Vagina (tissue), 2 donors: ENCODE measurements around the gene ZNF681. TPM values are rescaled to one million over a fixed set of nuclear protein-coding genes. Genes with fewer than 3 reads are reported as not detected.

ENCODE experiments used
- DNase-seq, 2 donors: peaks; one replicate each; pipeline ENCODE4 v3.0.0-alpha.2; 2017; ENCODE audit errors: extremely low spot score in 2 of 2
- H3K27ac ChIP-seq: fragments of 200-600 bp; sonication (generic); one replicate; pipeline ENCODE4 v1.5.1; 2019
- H3K27me3 ChIP-seq: fragments of 200-600 bp; sonication (generic); one replicate; pipeline ENCODE4 v1.5.1; 2019
- H3K36me3 ChIP-seq, 2 donors: fragments of 200-600 bp; sonication (generic); one replicate each; pipeline ENCODE4 v1.5.1; 2017 to 2019
- H3K4me1 ChIP-seq: fragments of 200-600 bp; sonication (generic); one replicate; pipeline ENCODE4 v1.5.1; 2019
- H3K4me3 ChIP-seq, 2 donors: fragments of 200-600 bp; sonication (generic); 1 replicate in 1 of 2; 2 replicates in 1 of 2; pipeline ENCODE4 v1.5.1; 2016 to 2019
- H3K9me3 ChIP-seq: fragments of 200-600 bp; sonication (generic); one replicate; pipeline ENCODE4 v1.5.1; 2019
- POLR2A ChIP-seq, 2 donors: fragments of 450-650 bp; IDR thresholded peaks; one replicate each; pipeline ENCODE4 v1.6.1; 2017; ENCODE audit warnings: antibody characterized with exemption in 2 of 2, mild to moderate bottlenecking in 2 of 2, moderate library complexity in 2 of 2
- POLR2AphosphoS5 ChIP-seq, 2 donors: sonication (generic); formaldehyde crosslinking; IDR thresholded peaks; one replicate each; pipeline ENCODE4 v1.9.0; 2017; ENCODE audit warnings: antibody characterized with exemption in 2 of 2, mild to moderate bottlenecking in 2 of 2, low read depth in 1 of 2; ENCODE audit not compliant: insufficient read depth in 1 of 2
- intact Hi-C: fragments of 100-400 bp; cut with DNase I; formaldehyde crosslinking; loops from one replicate; pipeline ENCODE4 v1.15.1; 2023
- total RNA-seq: library from RNA; depleted of rRNA; stranded (reverse); fragments of >200 nt; gene quantifications from one replicate; pipeline ENCODE4 v1.2.3, GENCODE V29; 2016
- TF ChIP-seq, protein P1 (sequence below), 3 experiments: fragments of 450-650 bp in 2 of 3; fragments of 200-600 bp in 1 of 3; sonication (generic) in 1 of 3; IDR thresholded peaks; one replicate each; pipeline ENCODE4 v1.5.1; 2017 to 2019; ENCODE audit warnings: antibody characterized with exemption in 3 of 3, mild to moderate bottlenecking in 2 of 3, moderate library complexity in 2 of 3

The ZNF681 gene
- total RNA-seq, result 1.7 TPM

DNA sequence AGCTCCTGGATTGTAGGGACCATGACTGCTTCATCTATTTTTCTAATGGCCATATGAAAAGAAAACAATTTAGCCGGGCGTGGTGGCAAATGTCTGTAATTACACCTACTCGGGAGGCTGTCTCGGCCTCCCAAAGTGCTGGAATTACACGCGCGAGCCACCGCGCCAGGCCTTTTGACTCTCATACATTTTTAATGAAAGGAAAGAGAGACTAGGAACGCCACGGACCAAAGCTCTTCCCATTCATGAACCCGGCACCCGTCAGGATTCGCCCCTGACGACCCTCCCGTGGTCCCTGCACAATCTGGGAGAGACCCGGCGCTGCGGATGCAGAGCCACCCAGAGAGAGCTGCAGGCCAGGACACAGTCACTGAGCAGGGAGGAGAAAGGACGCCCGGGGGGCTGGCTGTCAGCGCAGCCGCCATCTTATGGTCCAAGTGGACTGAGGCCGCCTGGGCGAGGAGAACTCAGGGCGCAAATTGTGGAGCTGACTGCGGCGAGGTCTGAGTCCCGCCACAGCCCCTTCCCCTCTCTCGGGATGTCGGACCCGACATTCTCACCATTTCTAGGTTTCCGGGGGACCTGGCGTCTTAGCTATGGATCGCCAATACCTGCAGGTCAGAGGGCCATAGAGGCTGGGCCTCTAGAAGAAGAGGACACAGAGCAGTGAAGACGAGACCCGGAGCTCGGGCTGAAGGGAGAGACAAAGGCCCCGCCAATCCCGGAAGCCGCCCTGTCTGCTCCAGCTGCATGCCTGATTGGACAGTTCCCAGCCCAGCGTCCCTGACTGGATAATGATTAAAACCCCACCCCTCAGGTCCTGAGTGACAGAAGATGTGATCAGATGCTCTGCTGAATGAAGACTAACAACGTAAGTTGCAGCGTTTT lies at the start of gene ZNF681:
ZNF681 (minus strand) TSS at position 705 of the 888 bp plus-strand sequence; CDS start at position 563, 142 bp downstream.
- Histone ChIP-seq H3K36me3 (peaks cover 0 to 8% of the 10 kb centered on the region in 2 donors), H3K27ac (peak within 1 kb of the TSS; percentile 66), H3K27me3 (no peaks in the 10 kb centered on the region), H3K4me1 (peaks cover 8% of the 10 kb centered on the region), H3K4me3 (peak within 1 kb of the TSS; percentile 58 to 62), H3K9me3 (no peaks in the 10 kb centered on the region)
- intact Hi-C loops, result no loop called here
- TF ChIP-seq POLR2AphosphoS5 (IDR thresholded peaks at IDR 0.05; ENCODE audit: insufficient read depth in 1 of 2, low read depth in 1 of 2) (peak; percentile 80 to 88), POLR2A (IDR thresholded peaks at IDR 0.05) (peak in 1 of 2 donors; percentile 23)
- TF ChIP-seq, protein P1, sequence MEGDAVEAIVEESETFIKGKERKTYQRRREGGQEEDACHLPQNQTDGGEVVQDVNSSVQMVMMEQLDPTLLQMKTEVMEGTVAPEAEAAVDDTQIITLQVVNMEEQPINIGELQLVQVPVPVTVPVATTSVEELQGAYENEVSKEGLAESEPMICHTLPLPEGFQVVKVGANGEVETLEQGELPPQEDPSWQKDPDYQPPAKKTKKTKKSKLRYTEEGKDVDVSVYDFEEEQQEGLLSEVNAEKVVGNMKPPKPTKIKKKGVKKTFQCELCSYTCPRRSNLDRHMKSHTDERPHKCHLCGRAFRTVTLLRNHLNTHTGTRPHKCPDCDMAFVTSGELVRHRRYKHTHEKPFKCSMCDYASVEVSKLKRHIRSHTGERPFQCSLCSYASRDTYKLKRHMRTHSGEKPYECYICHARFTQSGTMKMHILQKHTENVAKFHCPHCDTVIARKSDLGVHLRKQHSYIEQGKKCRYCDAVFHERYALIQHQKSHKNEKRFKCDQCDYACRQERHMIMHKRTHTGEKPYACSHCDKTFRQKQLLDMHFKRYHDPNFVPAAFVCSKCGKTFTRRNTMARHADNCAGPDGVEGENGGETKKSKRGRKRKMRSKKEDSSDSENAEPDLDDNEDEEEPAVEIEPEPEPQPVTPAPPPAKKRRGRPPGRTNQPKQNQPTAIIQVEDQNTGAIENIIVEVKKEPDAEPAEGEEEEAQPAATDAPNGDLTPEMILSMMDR (IDR thresholded peaks at IDR 0.05), result no peak
- DNase-seq, result peak in 1 of 2 donors; percentile 94

DNA sequence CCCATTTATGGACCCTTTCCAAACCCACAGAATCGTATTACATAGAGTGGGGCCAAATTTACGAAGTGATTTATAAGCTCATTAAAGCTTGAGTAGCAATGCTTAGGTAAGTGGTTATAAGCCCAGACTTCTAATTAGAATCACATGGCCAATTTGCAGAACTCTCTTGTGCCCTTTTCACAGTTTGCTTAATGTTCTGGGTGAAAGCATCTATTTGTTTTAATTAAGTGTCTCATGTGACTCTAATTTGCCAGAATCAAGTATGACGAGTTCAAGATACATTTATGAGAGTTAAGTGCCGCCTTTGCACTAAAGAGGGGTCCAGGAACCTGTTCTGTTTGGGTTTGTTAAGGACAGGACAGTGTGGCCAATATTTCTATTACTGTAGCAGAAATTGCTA lies 46.0 kb upstream of the ZNF681 start:
- no peaks in the 10 kb centered on the region for H3K9me3 ChIP-seq
- H3K36me3 ChIP-seq, result no peaks in the 10 kb centered on the region
- no peak overlapping the region for H3K27ac ChIP-seq
- no peak for DNase-seq
- intact Hi-C loops, result no loop called here
- no peaks in the 10 kb centered on the region for H3K27me3 ChIP-seq
- no peak overlapping the region for H3K4me3 ChIP-seq
- H3K4me1 ChIP-seq, result no peaks in the 10 kb centered on the region
- no peak for TF ChIP-seq POLR2AphosphoS5 (IDR thresholded peaks at IDR 0.05; ENCODE audit: insufficient read depth in 1 of 2, low read depth in 1 of 2)
- TF ChIP-seq, protein P1 (IDR thresholded peaks at IDR 0.05), result no peak
- TF ChIP-seq POLR2A (IDR thresholded peaks at IDR 0.05), result no peak

DNA sequence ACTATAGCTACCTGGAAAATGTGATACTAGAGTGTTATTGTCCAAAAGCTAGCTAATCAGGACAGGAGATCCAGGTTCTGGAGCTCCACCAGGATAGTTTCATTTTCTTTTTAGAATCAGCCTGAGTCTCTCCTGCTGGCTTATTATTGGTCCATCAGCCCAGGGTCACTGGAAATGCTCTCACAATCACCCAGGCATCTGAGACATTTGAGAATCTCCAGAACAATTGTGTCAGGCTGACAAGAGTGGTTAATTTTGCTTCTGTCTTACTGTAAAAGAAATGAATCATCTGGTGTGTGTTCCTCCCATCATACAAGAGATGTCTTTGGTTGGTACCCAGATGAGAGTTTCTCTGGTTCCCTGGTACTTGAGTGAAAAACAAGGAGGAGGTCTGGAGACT lies 43.6 kb upstream of the ZNF681 start:
- TF ChIP-seq POLR2A (IDR thresholded peaks at IDR 0.05), result no peak
- TF ChIP-seq POLR2AphosphoS5 (IDR thresholded peaks at IDR 0.05; ENCODE audit: insufficient read depth in 1 of 2, low read depth in 1 of 2), result no peak
- TF ChIP-seq, protein P1 (IDR thresholded peaks at IDR 0.05), result no peak
- Histone ChIP-seq H3K27me3 (no peaks in the 10 kb centered on the region), H3K36me3 (no peaks in the 10 kb centered on the region), H3K4me1 (no peaks in the 10 kb centered on the region), H3K4me3 (no peak overlapping the region), H3K9me3 (no peaks in the 10 kb centered on the region), H3K27ac (no peak overlapping the region)
- DNase-seq, result no peak
- intact Hi-C loops, result no loop called here

DNA sequence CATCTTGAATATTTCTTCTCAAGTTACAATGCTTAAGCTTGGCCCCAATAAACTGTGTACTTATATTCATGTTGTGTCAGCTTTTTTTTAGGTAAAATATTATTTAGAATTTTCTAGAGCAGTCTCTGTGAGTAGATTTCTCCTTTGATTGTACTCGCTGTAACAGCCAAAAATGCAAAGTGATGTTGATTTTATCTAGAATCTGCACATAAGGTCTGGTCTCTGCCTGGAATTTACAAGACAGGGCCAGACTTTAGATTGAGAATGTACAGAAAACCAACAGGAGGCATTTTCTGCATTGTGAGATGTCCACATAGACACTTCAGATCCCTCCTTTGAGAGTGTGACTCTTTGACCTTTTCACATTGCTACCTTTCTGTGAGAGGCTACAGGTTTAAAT lies 43.1 kb upstream of the ZNF681 start:
- H3K4me3 ChIP-seq, result no peak overlapping the region
- no peak for DNase-seq
- TF ChIP-seq, protein P1 (IDR thresholded peaks at IDR 0.05), result no peak
- TF ChIP-seq POLR2AphosphoS5 (IDR thresholded peaks at IDR 0.05; ENCODE audit: insufficient read depth in 1 of 2, low read depth in 1 of 2) (no peak), POLR2A (IDR thresholded peaks at IDR 0.05) (no peak)
- intact Hi-C loops, result no loop called here
- H3K9me3 ChIP-seq, result no peaks in the 10 kb centered on the region
- H3K27ac ChIP-seq, result no peak overlapping the region
- H3K27me3 ChIP-seq, result no peaks in the 10 kb centered on the region
- H3K36me3 ChIP-seq, result no peaks in the 10 kb centered on the region
- H3K4me1 ChIP-seq, result no peaks in the 10 kb centered on the region

DNA sequence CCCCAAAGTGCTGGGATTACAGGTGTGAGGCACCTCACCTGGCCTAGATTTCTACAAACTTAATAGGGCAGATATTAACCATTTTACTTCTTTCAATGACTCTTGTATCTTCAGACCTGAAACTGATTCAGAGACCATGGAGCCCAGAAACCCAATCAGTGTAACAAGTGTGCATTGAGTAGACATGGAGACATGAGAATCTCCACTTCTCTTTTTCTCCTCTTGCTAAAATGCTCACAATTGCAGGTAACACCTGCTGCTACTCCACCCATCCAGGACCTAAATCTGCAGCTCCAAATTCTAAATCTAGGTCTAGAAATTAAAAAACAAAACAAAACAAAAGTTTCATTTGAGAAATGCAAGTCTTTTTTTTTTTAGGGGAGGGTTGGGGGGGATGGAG lies 42.2 kb upstream of the ZNF681 start:
- no peak for DNase-seq
- H3K27ac ChIP-seq, result no peak overlapping the region
- no peaks in the 10 kb centered on the region for H3K4me1 ChIP-seq
- no peak overlapping the region for H3K4me3 ChIP-seq
- TF ChIP-seq, protein P1 (IDR thresholded peaks at IDR 0.05), result no peak
- TF ChIP-seq POLR2A (IDR thresholded peaks at IDR 0.05) (no peak), POLR2AphosphoS5 (IDR thresholded peaks at IDR 0.05; ENCODE audit: insufficient read depth in 1 of 2, low read depth in 1 of 2) (no peak)
- no peaks in the 10 kb centered on the region for H3K9me3 ChIP-seq
- H3K36me3 ChIP-seq, result no peaks in the 10 kb centered on the region
- H3K27me3 ChIP-seq, result no peaks in the 10 kb centered on the region
- intact Hi-C loops, result no loop called here
